EL (cell line): ENCODE measurements around the gene VIT.
A peak's percentile ranks its signal among the peaks of the same experiment; 100 is the strongest.

ENCODE experiments used
- DNase-seq: peaks from one replicate; pipeline ENCODE4 v3.0.0-alpha.2; 2016

The VIT gene

DNA sequence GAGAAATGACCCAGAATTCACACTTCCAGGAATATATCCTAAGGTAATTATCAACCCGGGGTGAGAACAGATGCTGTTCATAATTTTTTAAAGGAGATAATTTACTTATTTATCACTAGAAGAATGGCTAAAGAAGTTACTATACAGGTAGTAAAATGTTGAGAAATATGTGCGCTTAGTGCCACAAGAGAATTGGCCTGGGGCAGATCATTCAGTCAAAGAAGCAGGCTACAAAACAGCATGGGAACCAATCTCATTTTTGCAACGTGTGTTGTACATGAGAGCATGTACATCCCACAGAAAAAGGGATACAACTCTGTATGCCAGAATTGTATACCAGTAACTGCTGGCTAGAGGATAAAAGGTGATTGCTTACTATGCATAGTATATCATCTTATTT lies 75.2 kb downstream of the VIT start:
- no peak for DNase-seq

DNA sequence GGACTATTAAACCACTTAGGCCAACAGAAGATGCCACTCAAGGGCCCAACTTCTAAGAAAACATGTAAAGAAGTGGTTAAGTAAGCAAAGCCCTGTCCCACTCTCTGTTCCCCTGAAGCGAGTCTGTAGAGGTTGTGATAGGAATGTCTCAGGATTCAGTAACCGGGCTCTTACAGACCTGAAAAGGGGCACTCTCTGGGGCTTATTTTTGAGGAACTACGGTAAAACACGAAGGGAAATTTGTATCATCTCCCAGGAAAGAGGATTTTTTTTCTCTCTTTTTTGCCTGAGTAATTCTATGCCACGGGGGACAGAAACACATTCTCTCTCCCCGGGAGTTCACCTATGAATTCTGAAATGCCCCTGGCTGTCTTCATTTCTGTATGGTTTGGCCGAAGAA lies 77.4 kb downstream of the VIT start:
- no peak for DNase-seq

DNA sequence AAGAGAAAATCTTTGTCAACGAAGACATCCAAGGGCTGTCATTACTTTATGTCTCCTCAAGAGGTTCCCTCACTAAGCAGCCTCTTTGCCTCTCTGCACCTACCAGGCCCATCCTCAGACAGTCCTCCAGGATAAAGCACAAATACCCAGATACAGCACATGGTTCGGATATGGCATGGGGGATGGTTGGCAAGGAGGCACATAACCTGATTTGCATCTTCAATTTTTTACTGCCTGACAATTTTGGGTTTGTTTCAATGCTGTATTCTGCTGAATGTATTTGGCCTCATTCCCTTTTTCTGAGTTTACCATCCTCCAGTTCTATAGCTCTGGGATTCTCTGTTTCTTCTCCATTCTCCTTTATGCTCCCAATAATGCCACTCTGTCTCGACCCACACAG lies 78.8 kb downstream of the VIT start:
- no peak for DNase-seq

DNA sequence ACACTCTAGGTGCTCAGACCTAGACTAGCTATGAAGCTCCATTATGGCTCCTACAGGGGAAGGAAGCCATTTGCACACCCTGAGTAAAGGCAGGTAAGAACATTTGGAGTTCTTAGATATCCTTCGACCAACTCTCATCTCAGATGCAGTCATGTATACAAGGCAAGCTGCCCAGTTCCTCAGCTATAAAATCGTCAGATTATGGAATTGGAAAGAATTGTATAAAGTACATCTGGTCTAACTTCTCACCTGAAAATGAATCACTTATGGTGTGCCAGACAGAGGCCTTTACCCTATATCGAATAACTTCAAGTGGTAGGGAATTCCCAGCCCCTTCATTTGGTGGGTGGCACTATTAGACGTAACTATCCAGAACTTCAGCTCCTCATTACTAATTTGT lies 79.3 kb downstream of the VIT start:
- DNase-seq = no peak

DNA sequence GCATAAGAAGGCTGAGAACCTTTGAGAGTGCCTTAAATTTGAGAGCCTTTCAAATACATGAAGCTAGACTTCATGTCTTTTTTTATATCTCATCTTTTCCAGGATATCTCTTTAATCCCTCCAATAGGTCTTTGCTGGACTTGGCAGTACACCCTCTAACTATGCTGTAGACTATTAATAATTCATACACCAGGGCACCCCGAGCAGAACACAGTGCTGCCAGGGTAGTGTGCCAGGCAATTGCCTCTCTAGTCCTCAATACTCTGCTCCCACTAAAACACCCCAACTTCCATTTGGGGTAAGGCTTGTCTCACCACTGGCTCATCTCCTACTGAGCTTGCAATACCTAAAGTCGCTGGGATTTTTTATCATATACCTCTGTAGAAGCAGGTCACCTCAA lies 80.8 kb downstream of the VIT start:
- DNase-seq = no peak

DNA sequence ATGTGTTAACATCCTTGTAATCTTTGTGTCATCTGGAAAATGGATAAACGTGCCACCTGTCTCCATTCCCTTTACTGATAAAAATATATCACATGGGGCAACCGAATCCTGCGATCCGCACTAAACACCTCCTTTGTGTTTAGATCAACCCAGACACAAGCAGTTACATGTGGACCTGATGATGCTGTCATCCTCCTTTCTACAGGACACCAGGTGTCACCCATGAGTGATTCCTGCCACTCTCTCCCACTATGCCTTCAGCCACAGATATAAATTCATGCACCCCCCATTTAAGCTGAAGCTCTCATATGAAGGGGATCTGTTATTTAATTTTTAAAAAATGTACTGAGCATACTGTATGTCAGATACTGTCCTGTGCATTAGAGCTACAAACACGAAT lies 81.3 kb downstream of the VIT start:
- no peak for DNase-seq

DNA sequence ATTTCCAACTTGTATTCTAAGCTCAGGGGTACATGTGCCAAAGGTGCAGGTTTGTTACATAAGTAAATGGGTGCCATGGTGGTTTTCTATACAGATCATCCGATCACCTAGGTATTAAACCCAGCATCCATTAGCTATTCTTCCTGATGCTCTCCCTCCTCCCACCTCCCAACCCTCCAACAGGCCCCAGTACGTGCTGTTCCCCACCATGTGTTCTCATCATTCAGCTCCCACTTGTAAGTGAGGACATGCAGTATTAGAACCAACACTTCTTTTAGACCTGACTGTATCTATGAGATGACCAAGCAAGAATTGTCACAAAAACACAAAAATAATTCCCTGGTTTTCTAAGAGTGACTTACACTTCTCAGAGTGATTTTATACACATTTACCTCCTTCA lies 83.0 kb downstream of the VIT start:
- no peak for DNase-seq

DNA sequence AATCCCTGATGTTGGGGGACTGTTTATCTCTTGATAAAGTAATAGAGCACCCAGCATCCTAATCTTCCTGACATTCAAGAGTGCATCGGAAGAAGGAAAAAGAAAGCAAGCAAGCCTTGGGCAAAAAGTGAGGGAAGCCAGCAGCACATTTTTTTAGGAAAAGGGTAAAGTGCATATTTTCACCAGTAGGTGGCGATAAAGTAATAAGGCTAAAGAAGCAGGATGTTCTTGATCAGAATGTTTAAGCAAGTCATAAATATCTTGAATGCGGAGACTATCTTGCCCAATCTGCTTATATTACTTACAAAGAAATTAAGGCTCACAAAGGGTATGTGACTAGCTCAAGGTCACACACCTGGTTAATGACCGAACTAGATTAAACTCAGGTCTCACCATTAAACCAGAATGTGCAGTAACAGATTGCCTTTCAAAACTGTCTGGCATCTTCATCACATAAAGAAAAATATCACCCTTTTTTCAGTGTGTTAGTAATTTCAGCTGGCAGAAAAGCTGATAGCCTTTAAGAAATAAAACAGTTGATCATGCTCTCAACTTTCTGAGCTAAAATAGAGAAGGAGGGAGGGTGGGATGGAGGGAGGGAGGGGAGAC lies 83.8 kb downstream of the VIT start:
- DNase-seq = peak; percentile 72

DNA sequence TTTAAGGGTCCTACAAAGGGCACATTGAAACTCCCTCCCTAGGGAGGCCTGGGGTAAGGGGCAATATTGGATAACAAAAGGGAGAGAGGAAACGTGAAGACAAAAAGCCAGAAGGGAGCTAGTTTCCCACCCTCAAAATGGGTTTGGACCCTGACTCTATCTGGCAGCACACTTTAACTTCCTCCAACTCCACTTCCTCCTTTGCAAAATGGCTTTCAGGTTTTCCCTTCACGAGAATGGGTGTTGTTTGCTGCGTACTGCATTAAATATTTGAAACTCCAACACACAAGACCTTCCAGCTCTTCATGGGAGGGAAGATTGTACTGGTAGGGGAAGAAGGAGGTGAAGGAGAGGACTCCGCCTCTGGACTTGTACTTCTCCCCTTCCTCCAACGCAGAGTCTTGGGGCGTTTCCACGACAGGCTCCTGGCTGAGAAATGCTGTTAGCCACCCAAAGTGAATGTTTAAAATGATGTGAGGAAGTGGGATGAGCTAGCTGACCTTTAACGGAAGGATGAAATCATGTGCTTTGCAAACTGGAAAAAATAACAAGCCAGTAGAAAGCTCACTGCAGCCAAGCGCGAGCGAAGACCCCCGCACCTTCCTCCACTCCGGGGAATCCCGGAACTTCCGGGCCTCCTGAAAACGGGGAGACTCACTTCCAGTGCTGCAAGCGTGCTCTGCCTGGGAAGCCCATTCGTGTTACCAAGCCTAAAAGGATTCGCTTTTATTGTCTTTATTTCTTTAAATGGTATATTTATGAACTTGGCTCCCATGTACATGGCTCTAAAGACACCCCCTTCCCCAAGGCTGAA lies 85.6 kb downstream of the VIT start:
- no peak for DNase-seq

DNA sequence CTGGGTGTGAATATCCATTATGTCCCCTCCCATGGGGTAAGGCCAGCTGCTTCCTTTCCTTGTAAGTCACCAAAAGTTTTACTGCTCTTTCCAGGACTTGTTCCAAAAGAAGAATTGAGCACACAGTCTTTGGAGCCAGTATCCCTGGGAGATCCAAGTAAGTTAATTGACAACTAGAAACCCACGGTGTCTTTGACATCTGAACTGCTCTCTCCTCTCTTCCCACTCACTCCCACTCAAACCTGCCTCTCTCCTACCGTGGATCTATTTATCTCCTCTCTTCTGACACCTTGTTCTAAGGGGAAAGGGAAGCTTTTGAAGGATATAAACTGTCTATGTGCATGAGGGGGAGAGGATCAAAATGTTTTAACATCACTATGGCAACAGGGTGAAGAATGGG lies 86.7 kb downstream of the VIT start:
- no peak for DNase-seq

DNA sequence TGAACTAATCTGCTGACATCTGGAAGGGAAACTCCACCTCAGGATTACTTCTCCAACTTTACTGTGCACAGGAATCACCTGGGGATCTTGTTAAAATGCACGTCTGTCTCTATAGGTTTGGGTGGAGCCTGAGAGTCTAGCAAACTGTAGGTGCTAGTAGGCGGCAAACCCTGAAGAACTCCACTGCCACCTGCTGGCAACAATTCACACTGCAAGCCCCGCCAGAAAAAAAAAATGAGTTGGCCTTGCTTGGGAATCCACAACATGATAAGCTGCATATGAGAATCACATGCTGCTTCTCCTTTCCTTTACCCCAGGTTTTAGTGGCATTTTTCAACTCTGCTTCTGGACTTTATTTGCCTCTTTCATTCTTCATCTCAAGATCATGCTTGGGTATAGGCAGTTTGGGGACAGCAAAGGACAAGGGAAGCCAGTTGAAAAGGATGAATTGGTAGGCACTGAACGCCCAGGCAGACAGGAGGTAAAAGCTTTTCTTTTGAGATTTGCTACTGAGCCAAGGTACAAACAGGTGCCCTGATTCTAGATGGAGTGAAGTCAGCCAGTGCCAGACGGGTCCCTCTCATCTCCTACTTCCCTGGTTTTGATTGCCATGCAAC lies 88.8 kb downstream of the VIT start:
- DNase-seq = peak; percentile 68

DNA sequence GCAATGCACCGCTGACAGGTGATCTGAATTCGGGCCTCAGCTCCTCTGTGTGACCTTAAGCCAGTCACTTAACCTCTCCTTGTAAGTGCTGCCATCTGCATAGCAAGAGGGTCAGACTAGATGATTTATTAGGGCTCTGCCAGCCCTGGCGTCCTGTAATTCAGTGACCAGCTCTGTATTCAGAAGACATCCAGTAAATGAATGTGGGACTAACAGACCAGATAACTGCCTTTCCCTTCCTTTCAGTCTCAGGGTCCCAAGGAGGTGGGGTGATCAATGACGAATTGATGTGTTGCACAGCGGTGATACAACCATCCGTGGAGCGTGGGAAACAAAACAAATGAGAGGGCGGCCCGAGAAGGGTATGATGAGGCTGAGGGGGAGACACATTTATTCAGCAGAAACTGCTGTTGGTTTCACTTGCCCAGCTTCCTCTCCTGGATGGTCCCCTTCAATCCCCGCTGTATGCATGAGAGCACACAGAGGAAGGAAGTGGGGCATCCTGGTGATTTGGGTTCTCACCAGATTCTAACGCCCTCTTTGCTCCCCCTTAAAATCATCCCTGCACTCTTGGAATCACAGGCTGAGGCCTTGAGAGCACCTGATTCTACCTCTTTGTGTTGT lies 92.8 kb downstream of the VIT start:
- DNase-seq = no peak

DNA sequence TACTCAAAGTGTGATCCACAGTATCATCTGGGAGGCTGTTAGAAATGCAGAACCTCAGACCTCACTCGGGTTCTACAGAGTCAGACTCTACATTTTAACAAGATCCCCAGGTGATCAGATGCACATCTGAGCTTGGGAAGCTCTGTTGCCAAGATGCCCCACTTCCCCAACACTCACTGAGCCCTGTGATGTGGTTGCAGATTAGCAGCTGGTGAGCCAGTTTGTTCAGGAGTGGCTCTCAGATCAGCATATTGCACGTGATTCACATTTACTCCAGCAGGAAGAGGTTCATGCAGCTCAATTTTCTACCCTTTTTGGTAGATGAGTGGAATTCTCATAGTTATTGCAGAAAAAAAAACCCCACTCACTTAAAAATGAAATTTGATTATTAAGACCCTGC lies 96.4 kb downstream of the VIT start:
- DNase-seq = no peak

DNA sequence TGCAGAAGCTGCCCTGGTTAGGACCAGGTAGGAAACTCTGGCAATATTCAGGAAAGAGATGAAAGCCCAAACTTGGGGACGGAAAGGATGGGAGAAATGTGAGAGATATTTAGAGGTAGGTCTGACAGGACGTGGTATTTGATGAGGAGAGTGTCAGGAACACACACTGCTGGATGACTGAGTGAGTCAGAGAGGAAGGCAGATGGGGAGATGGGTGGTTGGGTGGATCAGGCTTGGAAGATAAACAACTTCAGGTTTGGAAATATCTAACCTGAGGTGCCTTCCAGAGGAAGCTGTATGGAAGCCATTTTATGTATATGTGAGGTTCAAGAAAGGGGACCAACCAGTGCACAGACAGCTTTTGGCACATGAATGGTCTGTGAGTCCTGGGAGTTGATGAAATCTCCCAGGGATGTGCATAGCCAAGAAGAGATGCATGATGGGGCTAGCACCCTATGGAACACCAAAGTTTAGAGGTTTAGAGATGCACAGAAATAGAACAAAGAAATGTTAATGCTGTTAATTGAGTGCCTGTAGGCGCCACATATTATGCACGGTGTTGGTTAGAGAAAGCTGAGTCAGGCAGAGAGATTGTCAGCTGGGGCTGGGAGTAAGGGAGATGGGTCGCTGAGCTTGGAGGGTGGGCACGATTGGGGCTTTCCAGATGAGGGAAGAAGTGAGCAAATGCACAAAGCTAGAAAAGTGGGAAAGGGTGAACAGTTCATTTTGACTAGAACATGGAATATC lies 101.0 kb downstream of the VIT start:
- peak; percentile 20 for DNase-seq

DNA sequence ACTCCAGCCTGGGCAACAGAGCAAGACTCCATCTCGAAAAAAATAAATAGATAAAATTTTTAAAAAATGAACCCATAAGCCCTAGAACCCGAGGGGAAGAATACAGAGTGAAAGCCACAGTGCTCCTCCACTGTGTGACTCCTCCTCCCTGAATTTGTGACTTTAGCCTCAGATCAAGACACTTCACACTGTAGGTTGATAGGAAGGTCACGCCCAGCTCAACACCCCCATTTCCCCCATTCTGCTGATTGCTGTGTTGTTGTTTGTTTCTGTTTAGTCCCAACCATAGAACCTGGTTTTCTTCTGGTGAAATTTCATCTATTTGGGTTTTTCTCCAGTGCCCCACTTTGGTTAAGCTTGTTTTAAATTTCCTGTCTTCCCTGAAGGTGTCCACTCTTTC lies 102.2 kb downstream of the VIT start:
- no peak for DNase-seq

DNA sequence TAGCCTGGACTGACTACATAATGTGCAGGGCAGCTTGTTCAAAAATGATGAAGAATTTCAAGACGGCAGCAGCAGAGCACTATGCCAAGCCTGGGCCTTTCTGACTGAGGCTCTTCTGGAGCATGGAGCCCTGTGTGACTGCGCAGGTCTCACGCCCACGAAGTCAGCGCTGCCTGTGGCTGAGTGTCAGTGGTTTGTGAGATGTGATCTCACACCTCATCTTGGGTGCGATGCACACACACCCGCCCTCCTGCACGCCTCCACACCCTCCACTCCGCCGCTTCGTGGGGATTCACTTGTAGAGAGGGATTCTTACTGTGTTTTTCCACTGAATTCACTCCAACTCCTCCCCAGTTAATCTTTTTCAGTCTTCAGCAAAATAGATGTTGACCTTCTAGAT lies 103.9 kb downstream of the VIT start:
- no peak for DNase-seq

DNA sequence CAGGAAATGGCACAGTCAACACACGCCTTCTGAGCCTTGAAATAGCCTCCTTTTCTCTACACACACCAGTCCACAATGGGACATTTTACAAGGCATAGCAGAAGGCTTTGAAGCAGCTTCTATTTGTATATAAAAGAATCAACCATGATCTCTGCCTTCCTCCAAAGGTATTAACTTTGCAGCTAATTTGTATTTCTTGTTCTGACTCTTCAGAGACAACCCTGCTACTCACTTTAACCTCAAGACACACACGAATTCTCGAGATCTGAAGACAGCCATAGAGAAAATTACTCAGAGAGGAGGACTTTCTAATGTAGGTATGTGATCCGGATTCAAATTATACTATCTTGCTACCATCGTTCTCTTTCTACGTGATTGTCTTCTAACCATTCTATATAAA lies 104.6 kb downstream of the VIT start:
- DNase-seq = no peak

DNA sequence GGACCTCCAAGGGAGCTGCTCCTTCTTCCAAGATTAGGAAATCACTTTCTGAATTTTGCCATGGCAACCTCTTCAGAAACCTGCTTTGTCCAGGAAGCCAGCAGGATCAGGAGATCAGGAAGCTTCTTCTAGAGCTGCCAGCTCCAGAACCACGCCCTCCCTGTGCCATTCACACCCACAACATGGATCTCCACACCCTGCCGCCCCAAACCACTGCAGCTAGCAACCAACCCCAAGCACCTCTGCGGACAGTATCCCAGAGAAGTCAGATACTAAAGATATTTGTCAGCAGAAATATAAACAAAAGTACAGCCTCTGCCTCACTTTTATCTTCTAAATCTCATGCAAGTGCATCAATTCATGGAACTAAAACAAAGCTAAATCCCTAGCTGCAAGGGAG lies 106.4 kb downstream of the VIT start:
- DNase-seq = no peak

DNA sequence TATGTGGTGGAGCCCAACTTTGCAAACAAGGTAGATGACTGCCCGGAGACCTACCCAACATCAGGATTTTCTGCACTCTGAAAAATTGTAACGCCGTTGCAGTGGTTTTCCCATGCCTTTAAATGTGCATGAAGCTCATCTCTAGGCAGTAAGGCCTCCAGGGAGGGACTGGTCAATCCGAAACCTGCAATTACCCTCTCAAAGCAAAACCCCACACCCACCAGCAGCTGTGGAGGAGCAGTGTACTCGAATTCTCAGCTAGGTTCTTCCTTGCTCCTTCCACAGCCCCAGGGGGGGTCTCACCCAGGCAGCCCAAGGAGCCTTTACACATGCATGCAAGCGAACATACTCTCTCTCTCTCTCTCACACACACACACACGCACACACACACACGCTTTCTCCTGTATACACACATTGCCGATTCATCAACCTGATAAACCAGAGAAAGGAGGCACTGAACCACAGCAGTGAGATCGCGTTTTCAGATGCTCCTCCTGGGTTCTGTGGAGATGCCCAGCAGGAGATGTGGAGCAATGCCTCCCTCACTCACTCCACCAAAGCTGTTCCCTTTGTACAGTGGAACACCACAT lies 109.2 kb downstream of the VIT start:
- DNase-seq = no peak

DNA sequence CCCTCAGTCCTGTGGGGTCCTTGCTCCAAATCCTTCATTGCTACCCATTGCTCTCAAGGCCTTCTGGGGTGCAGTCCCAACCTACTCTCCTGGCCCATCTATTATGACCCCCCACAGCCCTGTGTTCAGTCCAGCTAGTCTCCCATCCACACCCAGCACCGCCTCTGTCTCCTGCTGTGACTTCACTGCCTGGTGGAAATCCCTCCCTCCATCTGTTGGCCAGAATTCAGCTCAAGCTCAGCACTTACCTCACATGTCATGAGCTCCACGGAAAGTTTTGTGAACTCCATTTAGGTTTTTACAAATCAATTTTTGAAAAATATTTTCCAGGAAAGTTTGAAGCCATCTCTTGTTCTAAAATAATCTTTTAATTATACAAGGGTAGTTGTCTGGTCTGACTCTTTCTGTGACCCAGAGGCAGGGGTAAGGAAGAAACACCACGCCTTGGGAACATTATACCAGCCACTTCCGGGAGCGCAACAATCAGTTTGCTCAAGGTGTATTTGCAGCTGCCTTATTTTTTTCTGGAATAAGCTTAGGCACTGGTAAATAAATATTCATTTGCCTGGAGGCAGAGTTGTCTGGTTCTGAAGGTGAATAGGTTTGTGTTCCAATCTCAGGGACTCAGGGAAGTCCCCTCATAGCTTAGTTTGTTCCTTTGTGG lies 110.8 kb downstream of the VIT start:
- no peak for DNase-seq

DNA sequence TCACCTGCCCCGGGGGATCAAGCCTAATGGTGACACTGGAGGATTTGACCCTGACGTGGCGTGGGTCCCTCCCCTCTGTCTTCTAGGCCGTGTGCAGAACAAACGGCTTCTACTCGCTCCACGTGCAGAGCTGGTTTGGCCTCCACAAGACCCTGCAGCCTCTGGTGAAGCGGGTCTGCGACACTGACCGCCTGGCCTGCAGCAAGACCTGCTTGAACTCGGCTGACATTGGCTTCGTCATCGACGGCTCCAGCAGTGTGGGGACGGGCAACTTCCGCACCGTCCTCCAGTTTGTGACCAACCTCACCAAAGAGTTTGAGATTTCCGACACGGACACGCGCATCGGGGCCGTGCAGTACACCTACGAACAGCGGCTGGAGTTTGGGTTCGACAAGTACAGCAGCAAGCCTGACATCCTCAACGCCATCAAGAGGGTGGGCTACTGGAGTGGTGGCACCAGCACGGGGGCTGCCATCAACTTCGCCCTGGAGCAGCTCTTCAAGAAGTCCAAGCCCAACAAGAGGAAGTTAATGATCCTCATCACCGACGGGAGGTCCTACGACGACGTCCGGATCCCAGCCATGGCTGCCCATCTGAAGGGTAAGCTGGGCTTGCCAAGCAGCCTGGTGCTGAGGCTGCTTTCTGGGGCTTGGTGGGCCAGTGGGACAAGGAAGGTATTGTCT lies 112.0 kb downstream of the VIT start:
- no peak for DNase-seq

DNA sequence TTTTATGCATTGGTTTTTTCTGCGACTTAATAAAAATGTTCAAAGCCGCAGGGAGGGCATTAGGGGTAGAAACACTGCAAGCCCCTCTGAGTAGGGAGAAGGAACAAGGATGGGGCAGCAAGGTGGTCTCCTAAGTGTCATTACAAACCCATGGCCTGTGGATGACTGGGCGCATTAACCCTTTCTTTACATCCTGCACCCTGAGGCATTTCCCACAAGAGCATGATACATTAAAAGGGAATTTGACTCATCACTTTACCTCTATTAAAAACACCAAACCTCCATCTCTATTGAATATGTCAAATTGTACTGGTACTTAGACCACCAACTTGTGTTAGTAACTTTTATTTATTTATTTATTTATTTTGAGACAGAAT lies 112.5 kb downstream of the VIT start:
- DNase-seq = peak; percentile 39
